Uterus (tissue), 4 donors: ENCODE measurements around the gene CSNK2A2. TPM values are rescaled to one million over a fixed set of nuclear protein-coding genes. Genes with fewer than 3 reads are reported as not detected.

Experiments
- DNase-seq, 2 donors: peaks; one replicate each; pipeline ENCODE4 v3.0.0-alpha.2; 2019 to 2020
- H3K27ac ChIP-seq, 2 donors: fragments of 200-600 bp; sonication (generic); 1 replicate in 1 of 2; 2 replicates in 1 of 2; pipeline ENCODE4 v1.5.1; 2016 to 2018
- H3K27me3 ChIP-seq, 2 donors: fragments of 200-600 bp; sonication (generic); one replicate each; pipeline ENCODE4 v1.5.1; 2018 to 2019; ENCODE audit warnings: control low read depth in 1 of 2
- H3K36me3 ChIP-seq, 2 donors: fragments of 200-600 bp; sonication (generic); one replicate each; pipeline ENCODE4 v1.5.1; 2019; ENCODE audit warnings: control low read depth in 1 of 2
- H3K4me1 ChIP-seq, 2 donors: fragments of 200-600 bp; sonication (generic); one replicate each; pipeline ENCODE4 v1.5.1; 2018 to 2019; ENCODE audit warnings: control low read depth in 1 of 2
- H3K4me3 ChIP-seq, 2 donors: fragments of 200-600 bp; sonication (generic); 1 replicate in 1 of 2; 2 replicates in 1 of 2; pipeline ENCODE4 v1.5.1; 2018 to 2019; ENCODE audit warnings: mild to moderate bottlenecking in 1 of 2
- H3K9me3 ChIP-seq, 2 donors: fragments of 200-600 bp; sonication (generic); one replicate each; pipeline ENCODE4 v1.5.1; 2019; ENCODE audit warnings: control low read depth in 1 of 2
- CTCF ChIP-seq, 4 experiments: fragments of 200-600 bp in 2 of 4; fragments of 450-650 bp in 2 of 4; sonication (generic) in 2 of 4; IDR thresholded peaks; one replicate each; pipeline ENCODE4 v1.5.1; 2016 to 2019; ENCODE audit warnings: antibody characterized with exemption in 4 of 4, mild to moderate bottlenecking in 2 of 4, moderate library complexity in 1 of 4
- POLR2A ChIP-seq, 2 donors: fragments of 450-650 bp; IDR thresholded peaks; one replicate each; pipeline ENCODE4 v1.6.1; 2016; ENCODE audit warnings: antibody characterized with exemption in 2 of 2, mild to moderate bottlenecking in 1 of 2, moderate library complexity in 1 of 2
- intact Hi-C: fragments of 100-400 bp; cut with DNase I; formaldehyde crosslinking; loops from one replicate; pipeline ENCODE4 v1.15.1; 2023; ENCODE audit warnings: low total_unique reads
- total RNA-seq, 4 donors: library from RNA; depleted of rRNA in 3 of 4; stranded (reverse); fragments of >200 nt in 3 of 4; gene quantifications; one replicate each; pipeline versions ENCODE4 v1.1.0 to v1.2.4, GENCODE V29; 2014 to 2023
- donor health status: DM: yes; HTN: yes; CAD: no.

Gene CSNK2A2
- total RNA-seq, 4 donors from 2014 or later = 28.1 to 62.5 (median 45.9) TPM

- intact Hi-C loops = no loop called here
- Histone ChIP-seq H3K27me3 (no peaks in the 10 kb centered on the region), H3K4me3 (no peak overlapping the region), H3K9me3 (no peaks in the 10 kb centered on the region), H3K27ac (no peak overlapping the region), H3K4me1 (peaks cover 13 to 21% of the 10 kb centered on the region in 2 donors), H3K36me3 (no peaks in the 10 kb centered on the region)
- no peak for DNase-seq
- TF ChIP-seq POLR2A (IDR thresholded peaks at IDR 0.05) (no peak), CTCF (IDR thresholded peaks at IDR 0.05) (no peak)
These were observed 77.7 kb downstream of the CSNK2A2 start for GRCh38 chr16:58120234-58120633.

- intact Hi-C loops = no loop called here
- Histone ChIP-seq H3K27me3 (no peaks in the 10 kb centered on the region), H3K27ac (no peak overlapping the region), H3K36me3 (no peaks in the 10 kb centered on the region), H3K9me3 (no peaks in the 10 kb centered on the region), H3K4me3 (no peak overlapping the region), H3K4me1 (peaks cover 13 to 21% of the 10 kb centered on the region in 2 donors)
- TF ChIP-seq CTCF (IDR thresholded peaks at IDR 0.05) (no peak), POLR2A (IDR thresholded peaks at IDR 0.05) (no peak)
- no peak for DNase-seq
These were observed 78.4 kb downstream of the CSNK2A2 start for GRCh38 chr16:58119509-58119845.

- Histone ChIP-seq H3K4me3 (no peak overlapping the region), H3K27me3 (no peaks in the 10 kb centered on the region), H3K27ac (no peak overlapping the region), H3K9me3 (no peaks in the 10 kb centered on the region), H3K4me1 (peaks cover 13 to 21% of the 10 kb centered on the region in 2 donors), H3K36me3 (no peaks in the 10 kb centered on the region)
- TF ChIP-seq CTCF (IDR thresholded peaks at IDR 0.05) (no peak), POLR2A (IDR thresholded peaks at IDR 0.05) (no peak)
- no peak for DNase-seq
- intact Hi-C loops = no loop called here
These were observed 79.0 kb downstream of the CSNK2A2 start for GRCh38 chr16:58118801-58119508.

GRCh38 chr16:58116529-58116928 lies 81.4 kb downstream of the CSNK2A2 start:
- Histone ChIP-seq H3K4me1 (peaks cover 13 to 18% of the 10 kb centered on the region in 2 donors), H3K9me3 (no peaks in the 10 kb centered on the region), H3K36me3 (no peaks in the 10 kb centered on the region), H3K27me3 (no peaks in the 10 kb centered on the region), H3K4me3 (no peak overlapping the region), H3K27ac (no peak overlapping the region)
- no peak for TF ChIP-seq POLR2A (IDR thresholded peaks at IDR 0.05)
- no peak for DNase-seq
- intact Hi-C loops = no loop called here

GRCh38 chr16:58116081-58116480 lies 81.8 kb downstream of the CSNK2A2 start:
- Histone ChIP-seq H3K27me3 (no peaks in the 10 kb centered on the region), H3K36me3 (no peaks in the 10 kb centered on the region), H3K9me3 (no peaks in the 10 kb centered on the region), H3K27ac (no peak overlapping the region), H3K4me3 (no peak overlapping the region), H3K4me1 (peaks cover 10 to 14% of the 10 kb centered on the region in 2 donors)
- intact Hi-C loops = no loop called here
- no peak for TF ChIP-seq POLR2A (IDR thresholded peaks at IDR 0.05)
- no peak for TF ChIP-seq CTCF (IDR thresholded peaks at IDR 0.05)
- DNase-seq = no peak
